Smooth muscle cell of bladder (primary cell): ENCODE data around the gene PRKAR2B. TPM values are rescaled to one million over a fixed set of nuclear protein-coding genes. Genes with fewer than 3 reads are reported as not detected.

Experiments used
- total RNA-seq: library from RNA; depleted of rRNA; stranded (reverse); fragments of >200 nt; gene quantifications from 2 replicates; pipeline ENCODE4 v1.2.3, GENCODE V29; 2014

Gene PRKAR2B
- total RNA-seq: 26.3 and 65.3 TPM in 2 replicates

GRCh38 chr7:107044347-107045194, at the start of gene PRKAR2B:
TSS of gene PRKAR2B (plus strand) at chr7:107044705. CDS start at chr7:107044908, 203 bp downstream.

GRCh38 chr7:107168233-107169119, 124.0 kb downstream of the PRKAR2B start, which contains the start of gene HBP1:
TSS of gene HBP1 (plus strand) at chr7:107169003. CDS start at chr7:107179894, 10,891 bp downstream.

Other genes with a start within 250 kb of the PRKAR2B start
- gene PIK3CG, start 179.4 kb upstream of the PRKAR2B start, total RNA-seq: 0.09 and 0.28 TPM in 2 replicates
- gene HBP1, start 124.3 kb downstream of the PRKAR2B start, total RNA-seq: 118 and 132 TPM in 2 replicates